HG03442 (cell line): ENCODE data around the gene CRYGN.
A peak's percentile ranks its signal among the peaks of the same experiment; 100 is the strongest.

ENCODE experiments used
- ATAC-seq: cut with Tn5 transposase; IDR thresholded peaks from one replicate; pipeline ENCODE4 v1.9.1; 2021; ENCODE audit warnings: mild to moderate bottlenecking, moderate library complexity; ENCODE audit not compliant: unreplicated experiment

The CRYGN gene

DNA sequence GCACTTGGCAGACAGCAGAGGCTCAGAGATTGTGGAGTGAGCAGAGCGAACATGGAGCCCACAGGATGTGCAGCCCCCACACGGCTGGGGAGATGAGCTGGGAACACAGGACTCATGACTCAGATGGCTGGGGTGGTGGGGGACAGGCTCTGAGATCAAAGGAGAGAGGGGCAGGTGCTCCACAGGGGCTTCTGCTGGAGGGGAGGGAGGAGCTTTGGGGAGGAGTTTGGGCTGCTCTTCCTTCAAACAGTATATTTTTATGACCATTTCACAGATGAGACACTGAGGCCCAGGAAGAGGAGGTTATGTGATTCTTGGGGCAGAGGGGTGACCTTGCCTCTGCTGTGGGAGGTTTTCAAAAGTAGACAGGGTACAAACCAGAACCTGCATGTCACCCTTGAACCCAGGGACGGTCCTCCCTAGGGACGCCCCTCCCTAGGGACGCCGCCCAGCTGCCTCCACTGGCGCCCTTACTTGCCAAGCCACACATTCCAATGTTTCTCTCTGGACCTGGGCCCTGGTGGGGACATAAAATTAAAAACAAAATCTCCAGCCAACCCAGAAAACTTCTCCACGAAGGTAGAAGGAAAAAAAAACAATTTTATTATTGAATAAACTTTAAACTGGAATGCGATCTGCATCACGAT, 981 bp upstream of the CRYGN start:
- ATAC-seq: no peak

DNA sequence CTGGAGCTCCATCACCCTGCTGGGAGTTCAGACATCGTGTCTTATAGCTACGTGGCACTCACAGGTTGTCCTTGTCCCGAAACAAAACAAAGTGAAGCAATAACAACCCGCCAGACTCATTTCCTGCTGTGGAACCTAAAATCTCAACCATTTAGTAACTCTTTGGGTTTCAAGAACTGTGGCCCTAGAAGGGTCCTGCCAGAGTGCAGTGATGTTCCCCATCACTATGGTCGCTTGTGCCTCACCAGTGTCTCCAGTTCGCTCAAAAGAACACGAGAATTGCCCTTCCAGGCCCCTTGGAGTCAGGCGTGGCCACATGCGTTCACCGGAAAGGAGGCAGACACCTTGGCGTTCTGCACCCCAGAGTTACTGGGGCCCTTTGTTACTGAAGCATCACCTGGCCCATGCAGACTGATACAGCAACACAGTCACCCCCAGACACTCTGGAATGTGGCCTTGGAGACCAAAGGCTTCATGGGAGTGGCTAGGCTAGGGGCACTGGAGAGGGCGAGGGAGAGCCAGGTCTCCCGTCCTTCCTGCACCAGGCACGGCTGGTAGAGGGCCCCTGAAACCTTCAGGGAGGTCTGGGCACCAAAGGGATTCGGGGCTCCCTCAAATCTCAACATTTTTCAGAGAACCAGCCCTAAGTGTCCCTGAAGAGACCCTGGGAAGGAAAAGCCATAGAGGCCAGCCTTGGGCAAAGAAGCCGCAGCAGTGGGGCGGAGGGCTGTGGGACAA, 908 bp downstream of the CRYGN start:
- no peak for ATAC-seq

DNA sequence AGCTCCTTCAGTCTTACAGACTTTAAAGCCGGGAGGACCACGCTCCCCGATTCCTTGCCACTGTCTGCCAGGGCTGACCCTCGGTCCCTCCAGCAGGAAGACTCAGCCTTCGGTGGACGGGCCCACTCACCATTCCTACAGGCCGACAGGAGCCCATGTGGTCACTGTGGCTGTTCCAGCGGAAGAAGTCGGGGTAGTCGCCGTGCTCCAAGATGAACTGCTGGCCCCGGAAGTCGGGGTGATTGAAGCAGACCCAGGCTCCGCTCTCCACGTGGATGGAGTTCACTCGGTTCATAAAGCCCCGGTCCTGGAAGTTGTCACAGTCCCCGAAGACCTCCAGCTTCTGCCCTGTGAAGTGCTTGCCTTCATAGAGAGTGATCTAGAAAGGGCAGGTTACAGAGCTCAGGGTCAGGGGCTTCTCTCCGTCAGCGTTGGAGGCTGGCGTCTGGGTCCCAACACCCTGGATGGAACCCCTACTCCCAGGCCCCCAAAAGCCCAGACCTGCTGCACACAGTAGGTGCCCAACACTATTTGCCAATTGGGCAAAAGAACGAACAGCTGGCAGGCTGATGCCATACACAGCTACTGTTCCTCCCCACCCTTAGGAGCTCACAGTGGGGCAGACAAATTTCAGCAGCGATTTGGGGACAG, 1.9 kb downstream of the CRYGN start:
- ATAC-seq: no peak

DNA sequence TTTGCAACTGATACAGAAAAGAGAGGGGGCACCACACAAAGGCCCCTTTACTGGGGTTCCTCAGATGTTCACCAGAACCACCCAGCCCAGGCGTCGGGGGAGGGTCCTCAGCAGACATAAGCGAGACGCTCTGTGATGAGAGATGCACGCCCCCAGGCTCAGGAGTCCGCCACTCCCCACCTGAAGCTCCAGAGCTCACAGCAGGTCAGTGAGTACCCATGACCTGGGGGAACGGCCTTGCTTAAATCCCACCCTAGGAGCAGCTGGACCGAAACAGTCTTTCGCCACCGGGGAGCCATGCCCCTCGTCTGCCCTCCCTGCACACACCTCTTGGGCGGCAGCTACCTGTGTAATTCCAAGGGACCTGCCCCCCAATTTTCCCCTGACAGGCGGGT, 2.8 kb downstream of the CRYGN start:
- ATAC-seq: no peak

DNA sequence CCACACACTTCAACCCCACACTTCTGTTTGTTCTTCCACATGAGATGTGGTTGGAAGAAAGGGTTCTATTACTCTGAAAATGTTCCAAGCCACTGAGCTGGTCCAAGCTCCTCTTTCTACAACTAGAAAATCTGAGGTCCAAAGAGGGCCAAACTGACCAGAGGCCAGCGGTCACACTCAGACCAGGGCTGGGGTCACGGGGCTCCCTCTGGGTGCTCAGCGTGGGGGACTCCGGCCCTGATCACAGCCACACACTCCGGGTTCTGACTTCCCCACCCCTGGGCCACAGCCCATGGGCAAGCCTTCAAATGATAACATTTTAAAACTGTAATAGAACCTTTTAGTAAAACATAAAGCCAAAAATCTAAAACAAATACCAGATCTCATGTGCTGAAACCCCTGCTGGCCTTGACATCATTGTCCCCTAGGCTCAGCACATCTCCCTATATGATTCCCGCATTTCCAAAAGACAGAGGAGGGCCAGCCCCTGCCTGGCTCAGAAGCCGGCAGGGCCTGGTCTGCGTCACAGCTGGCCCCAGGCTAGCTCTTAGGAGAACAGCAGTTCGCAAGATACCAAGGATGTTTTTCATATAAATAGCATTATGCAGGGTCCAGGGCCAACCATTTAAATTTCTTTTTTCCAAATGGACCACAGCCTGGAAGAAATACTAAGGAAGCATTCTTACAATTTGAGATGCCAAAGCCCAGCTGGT, 3.3 kb downstream of the CRYGN start:
- no peak for ATAC-seq

DNA sequence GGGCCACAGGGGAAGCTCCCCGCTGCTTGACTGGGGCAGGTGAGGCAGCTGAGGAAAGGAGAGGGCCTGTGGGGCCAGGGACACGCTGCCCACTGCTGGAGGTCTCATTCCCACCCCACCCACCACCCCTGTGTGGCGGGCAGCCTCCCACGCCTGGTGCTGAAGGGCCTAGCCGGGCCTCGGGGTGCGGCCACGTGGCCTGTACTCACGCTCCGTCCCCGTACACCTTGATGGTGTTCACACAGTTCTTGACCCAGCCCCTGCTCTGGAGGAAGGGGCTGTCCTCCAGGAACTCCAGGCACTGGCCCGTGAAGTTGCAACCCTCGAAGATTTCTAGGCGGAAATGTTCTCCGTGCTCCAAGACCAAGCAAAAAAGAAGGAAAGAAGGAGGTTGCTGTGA, 4.0 kb downstream of the CRYGN start:
- ATAC-seq: no peak

DNA sequence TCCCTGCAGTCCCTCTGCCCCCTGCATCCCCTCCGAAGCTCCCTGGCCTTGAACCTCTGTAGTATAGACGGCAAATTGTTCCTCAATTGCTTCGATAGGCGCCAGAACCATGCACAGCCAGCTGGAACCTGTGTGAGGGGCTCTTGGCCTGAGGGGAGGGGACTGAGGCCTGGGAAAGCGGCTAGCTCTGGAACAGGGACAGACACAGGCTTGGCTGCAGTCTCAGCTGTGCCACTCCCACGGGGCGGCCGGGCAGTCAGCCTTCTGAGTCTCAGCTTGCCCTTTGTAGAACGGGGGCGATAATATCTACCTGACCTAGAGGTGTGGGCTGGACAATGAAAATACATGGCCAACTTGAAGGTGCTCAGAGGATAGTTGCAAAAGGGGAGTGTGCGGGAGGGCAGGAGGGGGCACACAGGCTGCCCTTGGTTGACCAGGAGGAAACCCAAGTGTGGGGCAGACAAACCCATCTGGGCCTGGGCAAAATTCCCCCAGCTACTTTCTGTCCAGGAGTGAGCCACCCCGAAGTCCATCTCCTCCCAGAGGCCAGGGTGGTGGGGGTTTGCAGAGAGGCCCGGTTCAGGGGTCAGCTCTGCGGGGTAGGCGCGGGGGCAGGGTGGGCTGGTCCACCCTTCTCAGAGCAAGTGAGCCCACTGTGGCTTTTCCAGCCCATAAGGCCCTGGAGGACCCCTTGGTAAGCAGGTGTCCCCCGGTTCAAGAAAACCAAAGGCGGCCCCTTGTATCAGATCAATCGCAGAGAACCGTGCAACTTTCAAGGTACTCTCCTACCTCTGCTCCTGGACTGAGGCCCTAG, 4.6 kb downstream of the CRYGN start:
- no peak for ATAC-seq

DNA sequence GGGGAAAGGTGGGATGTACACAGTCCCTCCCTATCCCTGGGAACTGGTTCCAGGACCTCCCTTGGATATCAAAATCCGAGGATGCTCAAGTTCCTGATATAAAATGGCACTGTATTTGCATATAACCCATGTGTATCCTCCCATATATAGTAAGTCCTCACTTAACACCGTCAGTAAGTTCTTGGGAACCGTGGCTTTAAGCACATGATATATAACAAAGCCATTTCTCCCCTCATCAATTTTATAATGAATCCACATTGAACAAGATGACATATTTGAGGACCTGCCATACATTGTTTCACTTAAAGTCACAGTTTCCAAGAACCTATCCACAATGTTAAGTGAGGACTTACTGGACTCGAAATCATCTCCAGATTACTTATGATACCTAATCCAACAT, 5.4 kb downstream of the CRYGN start:
- no peak for ATAC-seq

DNA sequence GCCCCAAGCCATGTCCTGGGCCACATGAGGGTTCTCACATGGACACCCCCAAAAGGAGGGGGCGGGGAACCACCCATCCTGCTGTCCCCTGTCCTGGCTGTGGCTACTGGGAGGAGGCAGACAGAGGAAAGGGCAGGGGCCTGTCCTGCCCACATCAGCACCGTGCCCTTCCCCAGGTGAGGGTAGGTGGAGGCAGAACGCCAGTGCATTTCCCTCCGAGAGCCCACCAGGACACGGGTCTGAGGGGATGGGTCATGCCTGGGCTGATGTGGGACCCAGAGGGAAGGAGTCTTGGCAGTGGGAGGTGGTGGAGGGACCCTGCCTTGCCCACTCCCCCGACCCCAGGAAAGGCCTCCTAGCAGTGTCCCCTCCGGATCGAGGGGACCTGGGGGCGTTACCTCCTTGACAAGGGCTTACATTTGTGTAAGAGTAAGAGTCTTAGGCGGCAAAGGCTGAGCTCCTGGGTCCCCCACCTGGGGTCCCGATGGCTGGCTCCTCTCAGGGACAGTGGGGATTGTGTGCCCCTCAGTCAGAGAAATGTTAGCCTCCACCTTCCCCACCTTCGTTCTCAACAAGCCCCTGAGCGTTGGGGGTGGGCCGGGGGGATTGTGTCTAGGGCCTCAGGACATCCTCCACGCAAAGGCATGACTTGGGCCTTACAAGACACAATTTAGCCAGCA, 6.1 kb downstream of the CRYGN start:
- no peak for ATAC-seq

DNA sequence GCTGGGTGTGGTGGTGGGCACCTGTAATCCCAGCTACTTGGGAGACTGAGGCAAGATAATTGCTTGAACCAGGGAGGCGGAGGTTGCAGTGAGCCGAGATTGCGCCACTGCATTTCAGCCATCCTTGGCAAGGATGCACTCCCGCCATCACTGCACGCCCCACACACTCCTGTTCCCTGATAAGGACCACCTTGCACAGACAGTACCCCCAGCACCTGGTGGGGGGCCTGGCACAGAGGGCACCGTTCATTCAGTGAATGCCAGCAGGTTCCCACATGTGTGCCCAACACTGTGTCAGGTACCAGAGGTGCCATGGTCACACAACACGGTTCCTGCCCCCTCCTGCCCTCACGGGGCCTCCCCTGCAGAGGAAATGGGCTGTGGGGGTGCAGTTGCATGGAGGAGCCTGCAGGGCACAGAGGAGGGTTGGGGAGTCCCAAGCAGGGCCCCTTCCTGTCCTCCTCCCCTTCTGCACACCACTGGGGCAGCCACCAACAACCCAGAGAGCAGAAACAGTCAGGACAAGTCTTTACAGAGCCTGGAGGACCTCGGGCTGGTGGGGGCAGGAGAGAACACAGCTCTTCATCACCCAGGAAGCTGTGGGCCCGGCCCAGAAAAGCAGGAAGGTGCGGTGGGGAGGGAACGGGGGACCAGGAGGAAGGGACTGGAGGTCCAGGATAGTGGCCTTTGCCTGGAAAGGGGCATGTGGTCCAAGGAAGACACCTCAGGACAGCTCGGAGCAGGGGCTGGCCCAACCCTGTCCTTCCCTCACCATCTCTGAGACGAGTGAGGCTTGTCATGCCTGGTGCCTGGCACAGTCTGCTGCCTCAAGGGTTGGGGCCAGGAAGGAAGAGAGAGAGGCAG, 7.1 kb downstream of the CRYGN start:
- peak; percentile 70 for ATAC-seq

DNA sequence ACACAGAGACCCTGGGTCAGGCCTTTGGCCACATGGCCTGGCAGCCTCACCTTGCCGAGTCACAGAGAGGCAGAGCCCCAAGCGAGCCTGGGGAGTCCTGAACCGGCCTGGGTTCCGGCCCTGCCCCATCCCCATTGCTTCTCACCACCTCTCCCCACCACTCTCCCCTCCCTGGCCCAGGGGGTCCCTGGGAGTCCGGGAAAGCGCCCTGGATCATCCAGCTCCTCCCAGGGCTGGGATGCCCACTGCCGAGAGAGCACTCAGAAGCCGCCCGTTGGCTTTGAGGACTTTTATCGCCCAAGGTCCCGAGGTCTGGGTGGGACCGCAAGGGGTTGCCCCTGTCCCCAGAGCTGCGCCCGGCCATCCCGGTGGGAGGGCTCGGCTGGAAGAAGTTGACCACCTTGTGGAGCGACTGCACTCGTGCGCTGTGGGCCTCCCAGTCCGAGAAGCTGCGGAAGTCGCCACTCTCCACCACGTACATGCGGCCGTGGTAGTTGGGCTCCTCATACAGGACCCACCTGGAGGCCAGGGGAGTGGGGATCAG, 8.1 kb downstream of the CRYGN start:
- ATAC-seq: no peak

DNA sequence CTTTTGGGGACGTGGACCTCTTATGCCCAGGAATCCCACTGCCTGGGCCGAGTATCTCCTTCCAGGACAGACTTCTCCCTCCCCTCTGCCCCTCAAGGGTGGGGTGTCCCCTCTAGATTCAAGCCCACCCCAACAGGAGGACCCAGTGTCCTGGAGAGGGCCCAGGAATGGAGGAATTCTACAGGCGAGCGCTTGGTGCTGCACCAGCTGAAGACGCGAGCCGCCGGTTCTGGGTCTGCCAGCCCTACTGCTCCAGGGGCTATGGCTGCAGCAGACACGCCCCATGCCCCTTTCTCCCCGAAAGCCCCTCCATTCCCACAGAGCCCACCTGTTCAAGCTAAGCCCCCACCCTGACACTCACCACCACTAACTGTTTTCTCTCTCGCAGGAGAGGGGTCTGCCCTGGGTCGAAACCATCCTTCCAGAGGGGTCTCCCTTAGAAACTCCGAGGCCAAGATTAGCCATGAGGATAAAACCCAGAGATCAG, 8.6 kb downstream of the CRYGN start:
- no peak for ATAC-seq

DNA sequence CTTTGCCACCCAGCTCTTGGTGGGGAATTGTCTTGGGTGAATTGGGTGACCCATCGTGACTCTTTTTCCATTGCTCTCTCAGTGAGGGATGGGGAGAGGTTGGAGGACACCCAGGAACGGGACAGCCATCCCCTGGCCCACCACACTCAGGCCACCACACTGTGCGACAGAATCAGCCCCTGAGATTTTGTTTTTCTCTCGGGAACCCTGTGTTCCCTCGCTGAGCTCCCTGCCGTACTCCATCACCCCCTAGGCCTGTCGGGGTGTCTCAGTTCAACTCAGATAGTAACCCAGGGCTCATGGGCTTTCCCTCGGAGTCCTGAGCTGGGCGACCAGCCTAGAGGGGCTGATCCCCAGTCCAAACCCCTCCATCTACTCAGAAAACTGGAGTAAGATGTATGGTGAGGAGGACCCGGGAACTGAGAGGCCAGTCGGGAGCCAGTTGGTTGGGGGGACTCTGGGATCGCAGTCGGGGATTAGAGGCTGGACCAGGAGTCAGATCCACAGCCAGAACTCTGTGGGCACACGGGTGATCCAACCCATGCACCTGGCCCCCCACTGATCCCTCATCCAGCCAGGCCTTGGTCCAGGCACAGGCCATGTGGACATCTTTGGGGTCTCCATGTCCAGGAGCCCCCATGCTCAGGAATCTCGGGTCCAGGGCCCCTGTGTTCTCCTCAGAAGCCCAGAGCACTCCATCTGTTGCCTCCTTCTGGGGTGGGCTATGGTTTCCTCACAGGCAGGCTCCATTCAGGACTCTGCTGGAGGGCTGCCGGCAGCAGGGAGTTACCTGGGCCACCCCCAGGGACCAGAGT, 9.3 kb downstream of the CRYGN start:
- ATAC-seq: no peak

DNA sequence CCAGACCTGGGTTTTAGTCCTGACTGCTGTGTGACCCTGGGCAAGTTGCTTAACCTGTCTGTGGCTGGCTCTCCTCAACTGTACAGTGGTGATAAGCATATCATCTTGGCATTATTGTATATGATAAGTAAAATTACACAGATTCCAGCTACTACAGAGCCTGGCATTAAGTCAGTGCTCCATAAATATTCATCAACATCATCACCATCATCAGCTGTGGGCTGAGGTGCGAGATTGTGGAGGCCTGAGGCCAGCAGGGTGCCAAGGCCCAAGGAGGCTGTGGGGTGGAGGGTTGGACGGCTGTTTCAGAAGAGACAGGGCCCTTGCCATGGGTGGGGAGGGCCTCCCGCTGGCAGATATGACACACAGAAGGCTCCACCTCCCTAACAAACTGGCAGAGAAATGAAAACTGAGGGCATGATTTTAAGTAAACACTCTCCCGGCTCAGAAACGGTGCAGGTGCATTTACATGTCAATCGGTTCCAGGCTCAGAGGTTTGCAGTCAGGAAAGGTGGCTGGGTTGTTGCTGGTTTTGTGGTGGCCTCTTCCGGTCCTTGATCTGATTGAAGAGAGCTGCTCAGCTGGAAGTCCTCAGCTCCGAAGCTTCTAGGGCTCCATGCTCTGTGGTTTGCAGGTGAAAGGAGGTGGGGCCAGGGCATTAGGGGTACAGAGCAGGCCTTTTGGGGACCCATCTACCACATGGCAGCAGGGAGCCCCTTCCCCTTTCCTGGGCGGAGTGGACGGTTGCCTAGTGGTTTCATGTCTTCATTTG, 10.2 kb downstream of the CRYGN start:
- no peak for ATAC-seq

DNA sequence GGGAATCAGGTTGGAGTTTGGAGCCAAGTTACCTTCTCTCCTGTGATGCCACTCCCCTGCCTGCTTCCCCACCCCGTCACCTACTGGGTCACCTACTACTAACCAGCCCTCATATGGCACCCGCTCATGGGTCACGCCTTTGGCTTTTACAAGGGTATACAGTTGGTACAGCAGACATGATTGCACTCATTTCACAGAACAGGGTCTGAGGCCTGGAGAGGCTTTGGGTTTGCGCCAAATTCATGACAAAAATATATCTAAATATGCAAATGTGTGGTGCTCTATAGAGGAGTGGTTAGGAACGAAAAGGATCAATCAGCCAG, 10.7 kb downstream of the CRYGN start:
- no peak for ATAC-seq

DNA sequence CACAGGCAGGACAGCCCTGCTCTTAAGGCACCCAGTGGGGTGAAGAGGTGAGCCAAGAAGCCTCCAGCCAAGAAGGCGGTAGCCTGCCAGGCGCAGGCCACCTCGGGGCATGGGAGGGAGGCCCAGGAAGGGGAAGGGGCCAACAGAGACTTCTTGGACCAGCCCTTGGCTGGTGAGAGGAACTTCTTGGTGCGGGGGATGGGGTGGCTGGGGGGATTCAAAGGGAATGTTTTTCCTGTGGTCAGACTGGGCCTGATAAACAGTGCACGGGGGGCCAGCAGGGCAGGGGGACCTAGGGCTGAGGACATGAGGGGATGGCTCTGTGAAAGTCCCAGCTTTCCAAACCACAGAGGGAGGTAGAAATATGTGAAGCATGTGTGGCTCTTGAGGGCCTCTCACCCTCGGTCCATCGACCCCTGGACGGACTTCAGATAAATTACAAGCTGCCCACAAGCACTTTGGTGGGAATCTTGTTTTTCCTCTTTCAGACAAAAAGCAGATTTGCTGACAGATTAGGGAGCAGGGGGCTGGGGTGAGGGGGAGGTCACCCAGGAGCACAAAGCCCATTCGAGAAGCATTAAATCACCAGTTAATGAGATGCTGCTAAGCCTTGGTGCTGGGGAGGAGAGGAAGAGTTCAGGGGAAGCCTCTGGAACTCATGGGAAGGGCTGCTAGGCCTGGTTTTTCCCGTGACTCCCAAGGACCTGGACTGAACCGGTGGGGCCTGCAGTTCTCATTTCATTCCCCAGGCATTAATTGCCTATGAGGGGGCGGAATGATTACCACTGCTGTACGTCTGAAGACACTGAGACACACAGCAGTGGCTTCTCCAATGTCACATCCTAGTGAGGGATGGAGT, 11.3 kb downstream of the CRYGN start:
- ATAC-seq: no peak
